Thyroid gland (tissue), 4 donors: Measurements from ENCODE around the gene FNDC4. TPM values are rescaled to one million over a fixed set of nuclear protein-coding genes. Genes with fewer than 3 reads are reported as not detected.

ENCODE experiments used
- DNase-seq, 2 donors: peaks; one replicate each; pipeline ENCODE4 v3.0.0-alpha.2; 2019
- H3K27ac ChIP-seq, 3 donors: fragments of 200-600 bp; sonication (generic); 1 replicate in 2 of 3; 2 replicates in 1 of 3; pipeline ENCODE4 v1.5.1; 2016 to 2019; ENCODE audit warnings: mild to moderate bottlenecking in 1 of 3, moderate library complexity in 1 of 3
- H3K27me3 ChIP-seq: fragments of 200-600 bp; sonication (generic); one replicate; pipeline ENCODE4 v1.5.1; 2019
- H3K36me3 ChIP-seq, 2 donors: fragments of 200-600 bp; sonication (generic); one replicate each; pipeline ENCODE4 v1.5.1; 2016 to 2019
- H3K4me1 ChIP-seq, 2 donors: fragments of 200-600 bp; sonication (generic); one replicate each; pipeline ENCODE4 v1.5.1; 2017 to 2019
- H3K4me3 ChIP-seq, 3 donors: fragments of 200-600 bp; sonication (generic); replicated peaks in 1 of 3; 1 replicate in 2 of 3; 2 replicates in 1 of 3; pipeline ENCODE4 v1.5.1; 2016; ENCODE audit warnings: mild to moderate bottlenecking in 1 of 3
- H3K9me3 ChIP-seq: fragments of 200-600 bp; sonication (generic); one replicate; pipeline ENCODE4 v1.5.1; 2017
- POLR2A ChIP-seq, 2 donors: fragments of 450-650 bp; IDR thresholded peaks; one replicate each; pipeline ENCODE4 v1.6.1; 2017; ENCODE audit warnings: antibody characterized with exemption in 2 of 2, mild to moderate bottlenecking in 2 of 2, moderate library complexity in 1 of 2
- WGBS, 2 donors: methylation state at CpG; one replicate each; pipeline ENCODE4 v1.1.5; 2017; 5-methylcytosine and 5-hydroxymethylcytosine counted together
- intact Hi-C: fragments of 100-400 bp; cut with DNase I; formaldehyde crosslinking; loops from one replicate; pipeline ENCODE4 v1.15.1; 2023
- small RNA-seq: library from RNA; depleted of rRNA; stranded (forward); fragments of <200 nt; gene quantifications from one replicate; pipeline ENCODE3, GENCODE V24; 2016
- total RNA-seq, 4 donors: library from RNA; depleted of rRNA; stranded (reverse); fragments of >200 nt; gene quantifications; one replicate each; pipeline ENCODE4 v1.2.3, GENCODE V29; 2016
- TF ChIP-seq, protein P1 (sequence below), 6 experiments: fragments of 200-600 bp in 3 of 6; fragments of 450-650 bp in 3 of 6; sonication (generic) in 3 of 6; IDR thresholded peaks; one replicate each; pipeline ENCODE4 v1.5.1; 2016 to 2019; ENCODE audit warnings: antibody characterized with exemption in 6 of 6, mild to moderate bottlenecking in 2 of 6, inconsistent platforms in 1 of 6, moderate library complexity in 1 of 6

FNDC4 gene
- total RNA-seq, 4 donors from 2014 or later: 4.0 to 17.7 (median 7.1) TPM

DNA sequence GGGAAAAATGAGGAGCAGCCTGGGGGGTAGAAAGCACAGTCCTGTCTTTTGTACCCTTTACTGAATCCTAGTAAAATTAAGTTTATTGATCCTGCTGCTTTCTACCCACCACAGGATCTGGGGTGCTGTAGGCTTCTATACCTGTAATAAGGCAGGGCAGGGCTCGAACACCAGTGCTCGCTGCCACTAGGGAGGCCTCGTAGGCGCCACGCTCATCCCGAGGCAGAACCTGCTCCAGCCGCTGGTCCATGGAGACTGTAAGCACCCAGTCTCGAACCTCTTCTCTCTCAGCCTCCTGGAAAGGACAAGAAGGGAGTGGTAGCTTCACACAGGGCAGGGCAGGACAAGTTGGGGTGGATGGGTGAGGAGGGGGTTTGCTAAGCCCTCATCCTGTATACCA is 49.8 kb downstream of the FNDC4 start:
- peaks cover 33 to 43% of the 10 kb centered on the region in 2 donors for H3K36me3 ChIP-seq
- H3K27ac ChIP-seq: no peak overlapping the region
- intact Hi-C loops: no loop called here

DNA sequence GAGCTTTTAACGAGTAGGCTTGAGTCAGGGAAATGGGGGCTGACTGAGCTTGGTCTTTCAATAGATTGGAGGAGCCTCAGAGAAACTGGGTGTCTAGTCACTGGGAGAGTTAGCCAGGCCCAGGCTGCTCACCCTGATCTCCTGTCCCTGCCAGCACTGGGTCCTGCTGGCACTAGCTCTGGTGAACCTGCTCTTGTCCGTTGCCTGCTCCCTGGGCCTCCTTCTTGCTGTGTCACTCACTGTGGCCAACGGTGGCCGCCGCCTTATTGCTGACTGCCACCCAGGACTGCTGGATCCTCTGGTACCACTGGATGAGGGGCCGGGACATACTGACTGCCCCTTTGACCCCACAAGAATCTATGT is 52.1 kb downstream of the FNDC4 start:
- H3K27ac ChIP-seq: peak overlapping the region in 1 of 3 donors; percentile 39
- H3K27me3 ChIP-seq: no peaks in the 10 kb centered on the region
- intact Hi-C loops: no loop called here
- peak overlapping the region in 1 of 3 donors; percentile 31 for H3K4me3 ChIP-seq
- peak; percentile 10 for DNase-seq
- peaks cover 40 to 45% of the 10 kb centered on the region in 2 donors for H3K36me3 ChIP-seq
- no peak for TF ChIP-seq POLR2A (IDR thresholded peaks at IDR 0.05)
- TF ChIP-seq, protein P1, sequence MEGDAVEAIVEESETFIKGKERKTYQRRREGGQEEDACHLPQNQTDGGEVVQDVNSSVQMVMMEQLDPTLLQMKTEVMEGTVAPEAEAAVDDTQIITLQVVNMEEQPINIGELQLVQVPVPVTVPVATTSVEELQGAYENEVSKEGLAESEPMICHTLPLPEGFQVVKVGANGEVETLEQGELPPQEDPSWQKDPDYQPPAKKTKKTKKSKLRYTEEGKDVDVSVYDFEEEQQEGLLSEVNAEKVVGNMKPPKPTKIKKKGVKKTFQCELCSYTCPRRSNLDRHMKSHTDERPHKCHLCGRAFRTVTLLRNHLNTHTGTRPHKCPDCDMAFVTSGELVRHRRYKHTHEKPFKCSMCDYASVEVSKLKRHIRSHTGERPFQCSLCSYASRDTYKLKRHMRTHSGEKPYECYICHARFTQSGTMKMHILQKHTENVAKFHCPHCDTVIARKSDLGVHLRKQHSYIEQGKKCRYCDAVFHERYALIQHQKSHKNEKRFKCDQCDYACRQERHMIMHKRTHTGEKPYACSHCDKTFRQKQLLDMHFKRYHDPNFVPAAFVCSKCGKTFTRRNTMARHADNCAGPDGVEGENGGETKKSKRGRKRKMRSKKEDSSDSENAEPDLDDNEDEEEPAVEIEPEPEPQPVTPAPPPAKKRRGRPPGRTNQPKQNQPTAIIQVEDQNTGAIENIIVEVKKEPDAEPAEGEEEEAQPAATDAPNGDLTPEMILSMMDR (IDR thresholded peaks at IDR 0.05): no peak
- no peaks in the 10 kb centered on the region for H3K9me3 ChIP-seq
- H3K4me1 ChIP-seq: peaks cover 0 to 9% of the 10 kb centered on the region in 2 donors
- 86 to 87% methylated on average over 5 to 6 of the region's 6 CpGs for WGBS, 2 donors

More for the DNA sequence above, 49.8 kb downstream of the FNDC4 start:
- WGBS, 2 donors: 96 to 97% methylated on average over 8 of the region's 8 CpGs
- DNase-seq: no peak
- Histone ChIP-seq H3K4me3 (no peak overlapping the region), H3K9me3 (no peaks in the 10 kb centered on the region), H3K4me1 (peaks cover 0 to 9% of the 10 kb centered on the region in 2 donors), H3K27me3 (no peaks in the 10 kb centered on the region)
- TF ChIP-seq POLR2A (IDR thresholded peaks at IDR 0.05): no peak
- TF ChIP-seq, protein P1 (IDR thresholded peaks at IDR 0.05): no peak

DNA sequence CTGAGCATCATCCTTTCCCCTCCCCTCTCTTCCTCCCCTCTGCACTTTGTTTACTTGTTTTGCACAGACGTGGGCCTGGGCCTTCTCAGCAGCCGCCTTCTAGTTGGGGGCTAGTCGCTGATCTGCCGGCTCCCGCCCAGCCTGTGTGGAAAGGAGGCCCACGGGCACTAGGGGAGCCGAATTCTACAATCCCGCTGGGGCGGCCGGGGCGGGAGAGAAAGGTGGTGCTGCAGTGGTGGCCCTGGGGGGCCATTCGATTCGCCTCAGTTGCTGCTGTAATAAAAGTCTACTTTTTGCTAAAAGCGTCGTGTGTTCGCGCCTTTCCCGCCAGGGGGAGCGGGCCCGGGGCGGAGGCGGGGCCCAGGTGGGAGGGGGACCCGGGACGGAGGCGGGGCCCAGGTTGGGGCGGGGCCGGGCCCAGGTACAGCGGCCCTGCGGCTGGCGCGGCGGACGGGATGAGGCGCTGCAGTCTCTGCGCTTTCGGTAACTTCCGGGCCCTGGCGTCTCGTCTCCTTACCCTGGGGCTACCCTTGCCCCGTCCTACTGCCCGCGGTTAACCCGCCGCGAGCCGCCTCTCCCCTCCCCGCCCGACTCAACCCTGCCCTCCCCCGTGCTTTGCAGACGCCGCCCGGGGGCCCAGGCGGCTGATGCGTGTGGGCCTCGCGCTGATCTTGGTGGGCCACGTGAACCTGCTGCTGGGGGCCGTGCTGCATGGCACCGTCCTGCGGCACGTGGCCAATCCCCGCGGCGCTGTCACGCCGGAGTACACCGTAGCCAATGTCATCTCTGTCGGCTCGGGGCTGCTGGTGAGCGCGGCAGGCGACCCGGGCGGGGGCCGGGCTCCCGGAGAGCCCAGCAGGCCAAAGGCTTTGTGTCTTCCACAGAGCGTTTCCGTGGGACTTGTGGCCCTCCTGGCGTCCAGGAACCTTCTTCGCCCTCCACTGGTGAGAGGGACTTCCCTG is 52.8 kb downstream of the FNDC4 start, which contains the start of gene KRTCAP3:
KRTCAP3 (plus strand) TSS at position 424 of the 962 bp plus-strand sequence; CDS start at position 456, 32 bp downstream.
- intact Hi-C loops: no loop called here
- H3K27me3 ChIP-seq: no peaks in the 10 kb centered on the region
- peak within 1 kb of the TSS in 2 of 3 donors; percentile 7 to 39 for H3K27ac ChIP-seq
- peak within 1 kb of the TSS in 2 of 3 donors; percentile 20 to 31 for H3K4me3 ChIP-seq
- peak; percentile 82 to 85 for DNase-seq
- WGBS, 2 donors: 29 to 54% methylated on average over 18 to 25 of the region's 80 CpGs
- peaks cover 0 to 9% of the 10 kb centered on the region in 2 donors for H3K4me1 ChIP-seq
- no peaks in the 10 kb centered on the region for H3K9me3 ChIP-seq
- peaks cover 45 to 50% of the 10 kb centered on the region in 2 donors for H3K36me3 ChIP-seq
- TF ChIP-seq, protein P1 (IDR thresholded peaks at IDR 0.05): peak; percentile 8 to 61 (median 30)
- TF ChIP-seq POLR2A (IDR thresholded peaks at IDR 0.05): no peak

Small RNA genes within 50 kb of the gene (small RNA-seq; reads per million reads assigned to genes)
- not detected for gene RNU6-986P

Other genes with a start within 250 kb of the FNDC4 start
- gene SLC30A3, start 232.2 kb downstream of the FNDC4 start, total RNA-seq: under 1 TPM; 0.33 to 0.98 (median 0.80) TPM
- gene DNAJC5G, start 219.8 kb downstream of the FNDC4 start, total RNA-seq: 1 to 10 TPM in 2 of 4 donors, under 1 TPM in 1, not detected in 1; 0.33 to 2.1 (median 1.1) TPM
- gene TRIM54, start 212.8 kb downstream of the FNDC4 start, total RNA-seq: 1 to 10 TPM in 1 of 4 donors, under 1 TPM in 2, not detected in 1; 0.22 to 1.6 (median 0.54) TPM
- gene UCN, start 186.8 kb downstream of the FNDC4 start, total RNA-seq: 1 to 10 TPM; 1.1 to 2.5 (median 2.0) TPM
- 100 to 1,000 TPM in 3 of 4 donors, 10 to 100 TPM in 1; 92.9 to 151 (median 116) TPM for gene MPV17, start 172.1 kb downstream of the FNDC4 start, total RNA-seq
- gene GTF3C2, start 138.4 kb downstream of the FNDC4 start, total RNA-seq: 10 to 100 TPM; 44.7 to 86.6 (median 51.8) TPM
- 10 to 100 TPM; 34.7 to 44.0 (median 38.6) TPM for gene EIF2B4, start 124.9 kb downstream of the FNDC4 start, total RNA-seq
- gene SNX17, start 124.6 kb downstream of the FNDC4 start, total RNA-seq: 100 to 1,000 TPM; 109 to 148 (median 130) TPM
- gene ZNF513, start 114.5 kb downstream of the FNDC4 start, total RNA-seq: 10 to 100 TPM in 1 of 4 donors, 1 to 10 TPM in 3; 9.1 to 14.8 (median 9.2) TPM
- gene PPM1G, start 85.6 kb downstream of the FNDC4 start, total RNA-seq: 10 to 100 TPM; 55.4 to 75.2 (median 59.5) TPM
- 10 to 100 TPM; 45.2 to 68.6 (median 63.1) TPM for gene NRBP1, start 66.6 kb downstream of the FNDC4 start, total RNA-seq
- 10 to 100 TPM in 3 of 4 donors, 1 to 10 TPM in 1; 9.2 to 40.1 (median 19.4) TPM for gene KRTCAP3, start 52.8 kb downstream of the FNDC4 start, total RNA-seq
- 10 to 100 TPM; 30.9 to 56.8 (median 43.7) TPM for gene IFT172, start 5.5 kb downstream of the FNDC4 start, total RNA-seq
- gene GCKR, start 1.6 kb upstream of the FNDC4 start, total RNA-seq: under 1 TPM in 1 of 4 donors, not detected in 3; 0.13 TPM
- 10 to 100 TPM; 39.2 to 70.6 (median 50.3) TPM for gene ZNF512, start 87.8 kb upstream of the FNDC4 start, total RNA-seq
- 1 to 10 TPM; 7.2 to 9.9 (median 8.0) TPM for gene CCDC121, start 133.8 kb upstream of the FNDC4 start, total RNA-seq
- 10 to 100 TPM; 24.2 to 26.9 (median 24.9) TPM for gene GPN1, start 133.8 kb upstream of the FNDC4 start, total RNA-seq
- gene SUPT7L, start 168.4 kb upstream of the FNDC4 start, total RNA-seq: 10 to 100 TPM; 24.9 to 38.1 (median 29.6) TPM
- 10 to 100 TPM; 16.5 to 26.6 (median 23.4) TPM for gene SLC4A1AP, start 168.7 kb upstream of the FNDC4 start, total RNA-seq